ENCODE measurements around the gene SNAPC5. TPM values are rescaled to one million over a fixed set of nuclear protein-coding genes. Genes with fewer than 3 reads are reported as not detected.

The SNAPC5 gene
- total and polyA plus RNA-seq, 12 donors = 28.5 to 48.8 (median 33.9) TPM

- H3K9me3 ChIP-seq = no peaks in the 10 kb centered on the region
- no peak for TF ChIP-seq CTCF (IDR thresholded peaks at IDR 0.05)
- H3K36me3 ChIP-seq = peaks cover 0 to 87% (median 0%) of the 10 kb centered on the region in 9 donors
- no peak overlapping the region for H3K4me3 ChIP-seq
- 88 to 93% methylated on average over 4 of the region's 4 CpGs for WGBS, 2 donors
- no peak overlapping the region for H3K27ac ChIP-seq
- H3K4me1 ChIP-seq = no peaks in the 10 kb centered on the region
- no peak for ATAC-seq
- intact Hi-C loops (cut with DNase I) = no loop called here
- no peak for DNase-seq
- H3K27me3 ChIP-seq = no peaks in the 10 kb centered on the region
Observed at GRCh38 chr15:66524838-66525237, 27.3 kb upstream of the SNAPC5 start.

- no peak overlapping the region for H3K27ac ChIP-seq
- no peaks in the 10 kb centered on the region for H3K9me3 ChIP-seq
- no peaks in the 10 kb centered on the region for H3K4me1 ChIP-seq
- no peak for DNase-seq
- 93 to 98% methylated on average over 3 of the region's 3 CpGs for WGBS, 2 donors
- H3K27me3 ChIP-seq = no peaks in the 10 kb centered on the region
- H3K4me3 ChIP-seq = no peak overlapping the region
- peaks cover 0 to 85% (median 0%) of the 10 kb centered on the region in 9 donors for H3K36me3 ChIP-seq
- TF ChIP-seq CTCF (IDR thresholded peaks at IDR 0.05) = no peak
- intact Hi-C loops (cut with DNase I) = no loop called here
- ATAC-seq = no peak
Observed at GRCh38 chr15:66523926-66524325, 26.4 kb upstream of the SNAPC5 start.

GRCh38 chr15:66515901-66516322 lies 18.4 kb upstream of the SNAPC5 start:
- Histone ChIP-seq H3K27ac (no peak overlapping the region), H3K27me3 (no peaks in the 10 kb centered on the region), H3K36me3 (peaks cover 0 to 58% (median 0%) of the 10 kb centered on the region in 9 donors), H3K9me3 (no peaks in the 10 kb centered on the region), H3K4me3 (no peak overlapping the region), H3K4me1 (no peaks in the 10 kb centered on the region)
- 91 to 98% methylated on average over 2 of the region's 2 CpGs for WGBS, 2 donors
- no peak for ATAC-seq
- intact Hi-C loops (cut with DNase I) = no loop called here
- DNase-seq = no peak
- no peak for TF ChIP-seq CTCF (IDR thresholded peaks at IDR 0.05)

- ATAC-seq (no peak), DNase-seq (no peak)
- no peak for TF ChIP-seq CTCF (IDR thresholded peaks at IDR 0.05)
- intact Hi-C loops (cut with DNase I) = no loop called here
- Histone ChIP-seq H3K4me1 (no peaks in the 10 kb centered on the region), H3K9me3 (no peaks in the 10 kb centered on the region), H3K27ac (no peak overlapping the region), H3K36me3 (peaks cover 0 to 45% (median 0%) of the 10 kb centered on the region in 9 donors), H3K27me3 (no peaks in the 10 kb centered on the region), H3K4me3 (no peak overlapping the region)
- WGBS, 2 donors = 84 to 87% methylated on average over 3 of the region's 3 CpGs
Observed at GRCh38 chr15:66514586-66514985, 17.0 kb upstream of the SNAPC5 start.
